ENCODE measurements around the gene PAX1.

PAX1 gene

DNA sequence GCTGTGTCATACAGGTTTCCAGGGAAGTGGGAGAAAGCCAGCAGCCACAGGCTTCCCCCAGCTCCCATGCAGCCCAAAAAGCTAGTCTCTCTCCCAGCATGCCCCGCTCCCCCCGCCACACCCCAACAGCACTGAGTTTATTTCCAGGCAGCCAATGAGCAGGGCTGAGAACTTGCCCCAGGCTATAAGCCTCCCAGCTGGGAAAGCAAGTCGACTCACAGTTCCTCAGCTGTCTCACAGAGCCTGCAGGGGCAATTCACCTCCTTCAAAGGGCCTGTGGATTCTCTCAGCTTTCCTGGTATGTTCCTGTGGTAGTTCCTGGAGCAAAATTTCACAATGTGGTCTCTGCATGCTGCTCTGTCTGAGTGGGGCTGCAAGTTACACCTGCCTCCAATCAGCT lies 34.2 kb downstream of the PAX1 start:
- no peak for FAIRE-seq

DNA sequence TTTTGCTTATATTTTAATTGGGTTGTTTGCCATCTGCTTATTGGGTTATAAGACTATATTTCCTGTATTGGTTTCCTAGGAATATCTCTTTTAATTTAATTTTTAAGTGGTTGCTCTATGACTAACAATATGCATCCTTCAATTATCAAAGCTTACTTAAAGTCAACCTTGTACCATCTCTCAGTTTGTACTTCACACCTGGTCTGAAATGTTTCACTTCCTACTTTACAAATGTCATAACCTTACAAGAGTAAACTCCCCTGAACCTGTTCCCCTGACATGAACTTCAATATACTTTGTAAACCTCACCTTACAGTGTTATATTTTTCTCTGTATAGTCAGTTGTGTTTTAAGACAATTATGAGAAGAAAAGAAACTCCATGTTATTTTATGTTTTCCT lies 35.8 kb downstream of the PAX1 start:
- FAIRE-seq: no peak

DNA sequence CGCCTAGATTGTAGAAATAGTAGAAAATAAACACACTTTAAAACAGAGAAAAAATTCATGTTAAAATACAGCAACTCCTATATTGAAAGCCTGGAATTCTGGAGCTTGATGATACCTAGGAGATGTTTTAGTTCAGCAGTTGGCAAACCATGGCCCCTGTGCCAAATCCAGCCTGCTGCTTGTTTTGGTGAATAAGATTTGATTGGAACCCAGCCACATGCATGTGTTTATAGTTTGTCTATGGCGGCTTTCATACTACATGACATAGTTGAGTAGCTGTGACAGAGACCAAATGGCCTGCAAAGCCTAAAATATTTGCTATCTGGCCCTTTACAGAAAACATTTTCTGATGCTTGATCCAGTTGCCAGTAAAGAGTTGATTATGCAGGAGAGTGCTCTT lies 57.2 kb downstream of the PAX1 start:
- no peak for FAIRE-seq

DNA sequence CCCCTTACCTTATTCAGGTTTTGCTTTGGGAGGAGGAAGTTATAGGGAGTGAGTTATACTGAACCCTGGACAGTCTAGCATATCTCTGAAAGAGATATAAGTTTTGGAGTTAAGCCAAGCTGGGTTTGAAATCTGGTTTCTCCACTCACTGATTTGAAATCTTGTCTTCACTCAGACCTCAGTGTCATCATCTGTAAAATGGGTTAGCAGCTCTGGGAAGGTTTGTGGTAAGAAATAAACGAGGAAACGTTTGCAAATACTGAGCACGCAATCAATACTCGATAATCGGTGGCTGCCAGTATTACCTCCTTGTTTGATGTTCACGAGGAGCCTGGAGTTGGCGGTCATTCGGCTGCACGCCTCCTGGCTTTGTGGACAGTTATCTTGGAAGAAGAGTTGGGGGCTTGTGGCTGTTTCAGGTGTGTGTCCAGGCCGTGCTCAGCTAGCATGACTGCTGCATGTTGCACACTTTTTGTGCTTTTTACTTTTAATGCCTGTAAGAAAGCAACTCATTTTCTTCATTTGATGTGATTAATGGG lies 61.8 kb downstream of the PAX1 start:
- no peak for FAIRE-seq

DNA sequence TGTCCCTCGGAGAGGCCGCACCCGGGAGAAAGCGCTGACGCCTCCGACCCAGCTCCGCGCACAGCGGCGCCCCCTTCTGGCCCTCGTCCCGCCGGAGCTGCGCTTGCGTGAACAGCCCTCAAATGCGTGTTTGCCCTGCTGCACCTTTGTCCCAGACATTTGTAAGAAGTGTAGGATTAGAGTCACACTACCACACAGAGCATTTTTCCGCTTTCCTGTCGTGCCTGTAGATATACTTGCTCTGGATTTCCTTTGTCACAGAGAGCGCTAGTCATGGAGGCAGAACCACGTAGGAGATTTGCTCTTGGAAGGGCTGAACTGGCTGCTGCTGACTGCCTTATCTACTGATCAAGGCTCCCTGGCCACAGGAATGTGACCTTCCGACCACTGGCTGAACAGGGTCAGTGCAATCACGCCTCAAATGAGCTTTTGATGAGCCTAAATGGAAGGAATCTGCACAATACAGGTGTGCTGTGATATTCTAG lies 62.3 kb downstream of the PAX1 start:
- no peak for FAIRE-seq

Data from endometrium (tissue), 2 donors.